K562 (cell line): ENCODE measurements around the gene NES. TPM values are rescaled to one million over a fixed set of nuclear protein-coding genes. Genes with fewer than 3 reads are reported as not detected.

Experiments
- CHD7 ChIP-seq: fragments of 200-600 bp; sonication (generic); IDR thresholded peaks from one replicate; pipeline ENCODE4 v1.6.1; 2012; ENCODE audit warnings: mild to moderate bottlenecking, low read depth, low read length, inconsistent platforms
- CREB3L1 ChIP-seq: fragments of 450-650 bp; IDR thresholded peaks from 2 replicates; pipeline ENCODE4 v1.6.1; 2014; ENCODE audit warnings: low read depth, mild to moderate bottlenecking, moderate library complexity, borderline replicate concordance
- E2F8 ChIP-seq: fragments of 450-650 bp; IDR thresholded peaks from 2 replicates; pipeline ENCODE4 v1.7.1; 2018; ENCODE audit warnings: mild to moderate bottlenecking, low read depth; ENCODE audit not compliant: partially characterized antibody
- ESRRA ChIP-seq: fragments of 450-650 bp; IDR thresholded peaks from 2 replicates; pipeline ENCODE4 v1.6.1; 2014; ENCODE audit warnings: low read depth, mild to moderate bottlenecking, moderate library complexity, borderline replicate concordance
- ETS2 ChIP-seq: IDR thresholded peaks from 2 replicates; pipeline ENCODE4 v1.6.1; 2016; ENCODE audit warnings: borderline replicate concordance, missing genetic modification characterization, mild to moderate bottlenecking, moderate library complexity, missing compliant biosample characterization; ENCODE audit not compliant: poor library complexity, severe bottlenecking
- EZH2 ChIP-seq: IDR thresholded peaks from 2 replicates; pipeline ENCODE4 v1.6.1; 2012; ENCODE audit warnings: low read depth, mild to moderate bottlenecking, inconsistent platforms, low read length, borderline replicate concordance
- HLTF ChIP-seq: fragments of 450-650 bp; IDR thresholded peaks from 2 replicates; pipeline ENCODE4 v1.6.1; 2016
- MAFG ChIP-seq: fragments of 450-650 bp; conservative IDR thresholded peaks from 2 replicates; pipeline ENCODE4 v1.6.1; 2016; ENCODE audit warnings: missing genetic modification characterization, missing compliant biosample characterization
- PTRF ChIP-seq: fragments of 450-650 bp; IDR thresholded peaks from 2 replicates; pipeline ENCODE4 v1.6.1; 2016; ENCODE audit warnings: mild to moderate bottlenecking, missing genetic modification characterization, missing compliant biosample characterization
- TCF3 ChIP-seq: sonication (generic); formaldehyde crosslinking; IDR thresholded peaks from 2 replicates; pipeline ENCODE4 v1.4.0; 2020; ENCODE audit warnings: mild to moderate bottlenecking, missing genetic modification reagents
- ZNF445 ChIP-seq: fragments of 250-450 bp; sonication (Bioruptor Pico); IDR thresholded peaks from 2 replicates; pipeline ENCODE4 v1.4.0; 2020; ENCODE audit warnings: low read depth, mild to moderate bottlenecking, moderate library complexity
- polyA plus RNA-seq, 8 experiments: library from polyadenylated mRNA; depleted of rRNA in 4 of 8; stranded (reverse) in 5 of 8; unstranded in 3 of 8; fragments of >200 nt; fragmentation: Nextera tagmentation in 2 of 8; fragmentation: Illumina TruSeq in 1 of 8; extraction: Ambion mirVana in 2 of 8; extraction: Trizol in 1 of 8; gene quantifications; 2 replicates each; pipeline versions ENCODE4 v1.2.1 to v1.2.3, GENCODE V29; 2011 to 2014; ENCODE audit warnings: inconsistent platforms in 1 of 8, missing spikeins in 1 of 8
- total RNA-seq, 7 experiments: library from RNA; depleted of rRNA in 6 of 7; stranded (reverse); fragments of >200 nt in 6 of 7; fragmentation: Illumina TruSeq in 2 of 7; extraction: Trizol in 2 of 7; gene quantifications; 2 replicates each; pipeline versions ENCODE4 v1.2.1 to v1.2.3, GENCODE V29; 2011 to 2021; ENCODE audit warnings: low replicate concordance in 1 of 7

NES gene
- total and polyA plus RNA-seq, 9 of the 15 experiments (the other 6 are each of a cell fraction or from before 2014, with no cell fraction given) = 0.10 to 8.6 (median 4.2) TPM

- TF ChIP-seq E2F8 = no peak
- TF ChIP-seq TCF3 (CRISPR knock-in tag) = no peak
- 0 out of 2 replicates have a peak, but pooled peaks have one; percentile 72 for TF ChIP-seq HLTF
- TF ChIP-seq MAFG = no peak
- no peak for TF ChIP-seq CHD7
- no peak for TF ChIP-seq ZNF445
- 0 out of 2 replicates have a peak, but pooled peaks have one; percentile 16 for TF ChIP-seq ESRRA
- TF ChIP-seq PTRF = no peak
- no peak for TF ChIP-seq CREB3L1
- TF ChIP-seq EZH2 = no peak
- no peak for TF ChIP-seq ETS2
Observed at GRCh38 chr1:156705918-156706656, 28.9 kb upstream of the NES start (continued).
